Gastrocnemius medialis (tissue), 4 donors: ENCODE measurements around the gene FAM131C.
"Not testable (repeated sequence)": the region's sequence is repeated elsewhere in the genome, so short reads cannot be mapped to it uniquely, and the experiment has no call there.

Experiments used
- POLR2A ChIP-seq, 2 donors: fragments of 450-650 bp; IDR thresholded peaks; one replicate each; pipeline ENCODE4 v1.6.1; 2017; ENCODE audit warnings: antibody characterized with exemption in 2 of 2, mild to moderate bottlenecking in 2 of 2, moderate library complexity in 2 of 2
- TF ChIP-seq, protein P1 (sequence below), 5 experiments: fragments of 450-650 bp in 3 of 5; fragments of 200-600 bp in 2 of 5; sonication (generic) in 2 of 5; IDR thresholded peaks in 4 of 5; conservative IDR thresholded peaks in 1 of 5; 1 replicate in 4 of 5; 2 replicates in 1 of 5; pipeline ENCODE4 v1.5.1; 2016 to 2019; ENCODE audit warnings: antibody characterized with exemption in 5 of 5, mild to moderate bottlenecking in 3 of 5, moderate library complexity in 3 of 5

DNA sequence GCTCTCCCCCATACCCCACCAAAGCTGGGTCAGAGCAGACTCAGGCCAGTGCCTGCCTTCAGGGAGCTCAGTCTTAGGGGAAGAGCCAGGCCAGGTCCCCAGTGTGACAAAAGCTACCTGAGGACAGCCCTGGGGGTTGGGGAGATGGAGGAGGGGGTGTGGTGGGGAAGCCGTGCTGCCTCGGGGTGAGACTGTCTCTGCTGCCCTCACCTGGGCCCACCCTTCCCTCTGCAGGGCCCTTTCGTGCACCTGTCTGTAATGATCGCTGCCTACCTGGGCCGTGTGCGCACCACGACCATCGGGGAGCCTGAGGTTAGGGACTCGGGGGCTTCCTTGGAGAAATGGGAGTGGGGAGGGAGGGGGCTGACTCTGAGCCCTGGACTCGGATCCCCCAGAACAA lies 47.1 kb downstream of the FAM131C start:
- TF ChIP-seq, protein P1, sequence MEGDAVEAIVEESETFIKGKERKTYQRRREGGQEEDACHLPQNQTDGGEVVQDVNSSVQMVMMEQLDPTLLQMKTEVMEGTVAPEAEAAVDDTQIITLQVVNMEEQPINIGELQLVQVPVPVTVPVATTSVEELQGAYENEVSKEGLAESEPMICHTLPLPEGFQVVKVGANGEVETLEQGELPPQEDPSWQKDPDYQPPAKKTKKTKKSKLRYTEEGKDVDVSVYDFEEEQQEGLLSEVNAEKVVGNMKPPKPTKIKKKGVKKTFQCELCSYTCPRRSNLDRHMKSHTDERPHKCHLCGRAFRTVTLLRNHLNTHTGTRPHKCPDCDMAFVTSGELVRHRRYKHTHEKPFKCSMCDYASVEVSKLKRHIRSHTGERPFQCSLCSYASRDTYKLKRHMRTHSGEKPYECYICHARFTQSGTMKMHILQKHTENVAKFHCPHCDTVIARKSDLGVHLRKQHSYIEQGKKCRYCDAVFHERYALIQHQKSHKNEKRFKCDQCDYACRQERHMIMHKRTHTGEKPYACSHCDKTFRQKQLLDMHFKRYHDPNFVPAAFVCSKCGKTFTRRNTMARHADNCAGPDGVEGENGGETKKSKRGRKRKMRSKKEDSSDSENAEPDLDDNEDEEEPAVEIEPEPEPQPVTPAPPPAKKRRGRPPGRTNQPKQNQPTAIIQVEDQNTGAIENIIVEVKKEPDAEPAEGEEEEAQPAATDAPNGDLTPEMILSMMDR (IDR thresholded peaks at IDR 0.05 in 4 of 5, conservative IDR thresholded peaks at IDR 0.05 in 1 of 5) = not testable (repeated sequence)
- TF ChIP-seq POLR2A (IDR thresholded peaks at IDR 0.05) = not testable (repeated sequence)
